NT2/D1 (cell line): ENCODE results near the gene ZNF580.

Experiments used
- SUZ12 ChIP-seq: IDR thresholded peaks from 2 replicates; pipeline ENCODE4 v1.6.1; 2011; ENCODE audit not compliant: insufficient read length, insufficient read depth; ENCODE audit errors: extremely low read depth
- YY1 ChIP-seq: IDR thresholded peaks from 2 replicates; pipeline ENCODE4 v1.6.1; 2011; ENCODE audit not compliant: insufficient read length, insufficient read depth
- ZNF274 ChIP-seq: IDR thresholded peaks from 2 replicates; pipeline ENCODE4 v1.6.1; 2011; ENCODE audit warnings: mild to moderate bottlenecking, low read depth, low read length

DNA sequence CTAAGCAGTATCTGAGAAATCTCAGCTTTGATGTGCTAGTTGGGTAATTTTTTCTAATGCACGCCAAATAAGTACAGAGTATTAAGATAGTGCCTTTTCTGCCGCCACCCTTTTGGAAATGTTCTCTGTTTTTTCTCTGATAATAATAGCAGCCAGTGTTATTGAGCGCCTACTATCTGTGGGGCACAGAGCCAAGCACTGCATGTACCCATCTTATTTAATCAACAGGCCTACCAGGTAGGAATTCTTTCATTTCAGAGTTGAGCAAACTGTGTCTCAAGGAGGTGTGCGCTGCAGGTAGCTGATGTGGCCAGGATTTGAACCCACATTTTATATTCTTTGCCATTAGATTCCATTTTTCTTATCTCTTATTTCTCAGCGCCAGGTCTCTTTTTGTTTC is 35.6 kb downstream of the ZNF580 start:
- TF ChIP-seq SUZ12, result no peak
- no peak for TF ChIP-seq ZNF274
- TF ChIP-seq YY1, result no peak
